Inflammatory macrophage treated with lipopolysaccharide for 1 hour (primary cell): Measurements from ENCODE around the gene SEMA5B.
A peak's percentile ranks its signal among the peaks of the same experiment; 100 is the strongest.

Source experiments
- DNase-seq, 2 donors: peaks; one replicate each; pipeline ENCODE4 v3.0.0-alpha.2; 2020 to 2022

SEMA5B gene

GRCh38 chr3:123054109-123054778 is 26.7 kb upstream of the SEMA5B start:
- no peak for DNase-seq

GRCh38 chr3:123053107-123053506 is 25.5 kb upstream of the SEMA5B start:
- DNase-seq, result no peak

GRCh38 chr3:123050666-123051065 is 23.1 kb upstream of the SEMA5B start:
- no peak for DNase-seq

- no peak for DNase-seq
Observed at GRCh38 chr3:123048480-123049237, 21.1 kb upstream of the SEMA5B start.

- DNase-seq, result no peak
Observed at GRCh38 chr3:123047062-123047319, 19.4 kb upstream of the SEMA5B start.

DNA sequence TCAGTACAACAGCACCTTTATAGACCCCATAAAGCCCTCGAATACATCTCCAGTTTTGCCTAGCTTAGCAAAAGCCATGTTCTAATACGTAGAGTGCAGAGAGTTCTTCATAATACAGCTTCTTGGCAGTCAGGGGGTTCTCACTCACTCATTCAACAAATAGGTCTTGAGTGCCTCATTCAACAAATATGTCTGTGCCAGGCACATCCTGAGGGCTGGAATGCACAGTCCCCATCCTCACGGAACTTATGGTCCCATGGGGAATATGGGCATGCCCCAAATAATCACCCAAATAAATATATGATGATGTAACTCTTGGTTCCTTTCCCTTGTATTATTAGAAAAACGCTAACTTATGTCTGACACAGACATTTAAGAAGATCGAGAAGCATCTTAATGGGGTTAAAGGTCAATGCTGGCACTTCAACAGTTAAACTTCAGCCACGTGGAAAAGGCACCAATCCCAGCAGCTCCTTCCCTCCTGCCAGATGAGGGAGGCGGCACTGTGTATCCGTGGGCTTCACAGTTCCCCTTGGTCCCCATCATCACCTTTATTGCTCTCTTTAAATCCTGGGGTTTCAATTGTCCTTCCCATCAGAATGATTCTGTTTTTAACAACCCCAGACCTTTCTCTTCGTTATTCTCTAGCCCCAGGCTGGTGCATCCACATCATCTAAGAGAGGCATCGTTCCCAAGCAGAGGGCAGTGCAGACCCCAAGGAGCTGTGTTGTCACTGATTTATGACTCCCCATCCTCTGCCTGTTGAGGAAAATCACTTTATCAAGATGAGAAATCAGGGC is 18.9 kb upstream of the SEMA5B start:
- no peak for DNase-seq

DNA sequence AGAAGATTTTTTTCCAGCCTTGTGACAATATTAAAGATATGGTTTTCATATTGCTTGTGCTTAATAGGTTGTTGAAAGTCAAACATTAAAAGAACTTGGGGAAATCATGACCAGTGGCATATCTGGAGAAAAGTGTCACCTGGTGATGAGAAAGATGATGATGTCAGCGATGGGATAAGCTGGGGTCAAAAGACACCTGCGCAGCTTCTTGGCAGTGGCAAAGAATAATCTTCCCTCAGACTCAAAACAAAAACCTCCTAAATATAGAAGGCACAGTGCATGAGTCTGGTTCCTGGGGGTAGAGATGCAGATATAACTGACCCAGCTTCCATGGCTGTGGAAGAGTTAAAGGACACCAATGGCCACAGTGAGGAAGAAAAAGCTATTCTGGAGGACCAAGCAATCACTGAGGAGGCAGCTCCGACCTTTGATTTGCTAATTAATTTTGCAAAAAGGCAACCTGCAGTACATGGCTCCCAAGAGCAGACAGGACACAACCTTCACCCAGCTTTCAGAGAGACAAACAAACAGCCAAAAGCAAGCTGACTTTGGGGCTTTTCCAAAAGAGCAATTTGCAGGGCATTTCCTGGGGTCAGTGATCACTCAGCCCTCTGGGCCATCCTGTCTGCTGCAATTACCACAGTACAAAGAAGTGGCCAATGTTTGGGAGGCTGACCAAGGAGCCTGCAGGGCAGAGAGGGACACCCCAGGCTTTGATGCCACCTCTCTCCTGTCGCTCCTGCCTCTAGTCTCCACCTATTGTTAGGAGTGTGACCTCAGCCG is 17.6 kb upstream of the SEMA5B start:
- no peak for DNase-seq

- DNase-seq, result no peak
Observed at GRCh38 chr3:123042413-123042812, 14.8 kb upstream of the SEMA5B start.

DNA sequence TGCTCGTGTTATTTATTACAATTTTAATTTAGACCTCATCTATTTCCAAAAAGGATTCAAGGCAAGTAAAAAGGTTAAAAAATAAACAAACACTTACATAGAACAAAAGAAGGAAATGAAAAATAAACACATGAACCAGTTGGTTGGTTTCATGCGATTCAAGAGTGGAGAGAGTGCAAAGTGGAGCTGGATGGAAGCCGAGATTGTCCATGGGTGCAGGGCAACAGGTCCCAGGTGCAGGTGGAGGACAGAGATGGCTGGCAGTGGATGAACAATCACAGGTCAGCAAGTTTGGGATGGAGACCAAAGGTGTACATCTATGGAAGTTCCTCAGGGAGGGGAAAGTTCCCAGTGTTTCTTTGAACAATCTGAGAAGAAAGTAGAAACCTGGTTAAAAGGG is 11.6 kb upstream of the SEMA5B start:
- DNase-seq, result no peak

- DNase-seq, result no peak
Observed at GRCh38 chr3:123038751-123039150, 11.2 kb upstream of the SEMA5B start.

- no peak for DNase-seq
Observed at GRCh38 chr3:123037015-123037375, 9.4 kb upstream of the SEMA5B start.

- peak; percentile 80 to 90 for DNase-seq
Observed at GRCh38 chr3:123036352-123037014, 8.9 kb upstream of the SEMA5B start.

- DNase-seq, result no peak
Observed at GRCh38 chr3:123034996-123035395, 7.4 kb upstream of the SEMA5B start.

- DNase-seq, result no peak
Observed at GRCh38 chr3:123034120-123034519, 6.6 kb upstream of the SEMA5B start.

DNA sequence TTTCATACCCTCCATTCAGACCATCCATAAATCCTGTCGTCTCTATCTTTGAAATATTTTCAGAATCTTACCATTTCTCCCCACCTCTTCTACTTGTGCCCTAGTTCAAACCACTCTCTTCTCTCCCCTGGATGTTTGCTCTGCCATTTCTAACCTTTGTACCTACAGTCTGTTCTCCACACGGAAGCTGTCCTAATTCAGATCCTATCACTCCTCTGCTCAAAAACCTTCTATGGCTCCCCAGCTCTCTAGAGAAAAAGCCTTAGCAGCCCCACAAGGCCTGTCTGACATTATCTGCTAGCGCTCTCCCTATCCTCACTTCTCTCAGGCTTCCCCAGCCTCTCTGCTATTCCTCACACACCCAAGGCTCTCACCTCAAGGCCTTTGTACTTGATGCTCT is 4.5 kb upstream of the SEMA5B start:
- no peak for DNase-seq

- no peak for DNase-seq
Observed at GRCh38 chr3:123031051-123031450, 3.5 kb upstream of the SEMA5B start.

DNA sequence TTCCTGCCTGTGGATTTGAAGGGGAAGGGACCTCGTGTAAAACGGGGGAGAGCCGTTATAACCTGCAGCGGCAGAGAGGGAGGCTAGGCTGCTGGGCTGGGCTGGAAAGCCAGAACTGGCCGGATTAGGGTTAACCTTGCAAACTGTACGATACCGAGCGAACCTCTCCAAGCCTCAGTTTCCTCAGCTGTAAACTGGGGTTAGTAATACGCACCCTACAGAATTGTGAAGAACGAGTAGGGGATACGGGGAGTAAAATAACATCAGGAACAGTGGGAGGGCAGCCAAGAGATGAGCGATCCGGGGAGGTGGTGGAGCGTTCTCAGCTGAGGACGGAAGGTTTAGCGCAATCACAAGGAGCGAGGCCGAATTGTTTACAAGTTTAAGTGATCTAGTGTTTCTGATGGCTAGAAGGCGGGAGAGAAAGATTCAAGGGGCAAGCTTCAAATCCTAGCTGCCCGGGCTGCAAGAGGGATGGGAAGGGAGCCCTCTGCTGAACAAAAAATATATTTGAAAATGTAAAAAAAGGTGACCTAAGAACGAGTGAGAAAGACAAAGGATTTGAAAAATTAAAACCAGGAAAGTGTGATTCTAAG is 768 bp upstream of the SEMA5B start:
- DNase-seq, result peak in 1 of 2 donors; percentile 62

GRCh38 chr3:123026565-123027291 is 835 bp downstream of the SEMA5B start:
- DNase-seq, result peak; percentile 21 to 40

DNA sequence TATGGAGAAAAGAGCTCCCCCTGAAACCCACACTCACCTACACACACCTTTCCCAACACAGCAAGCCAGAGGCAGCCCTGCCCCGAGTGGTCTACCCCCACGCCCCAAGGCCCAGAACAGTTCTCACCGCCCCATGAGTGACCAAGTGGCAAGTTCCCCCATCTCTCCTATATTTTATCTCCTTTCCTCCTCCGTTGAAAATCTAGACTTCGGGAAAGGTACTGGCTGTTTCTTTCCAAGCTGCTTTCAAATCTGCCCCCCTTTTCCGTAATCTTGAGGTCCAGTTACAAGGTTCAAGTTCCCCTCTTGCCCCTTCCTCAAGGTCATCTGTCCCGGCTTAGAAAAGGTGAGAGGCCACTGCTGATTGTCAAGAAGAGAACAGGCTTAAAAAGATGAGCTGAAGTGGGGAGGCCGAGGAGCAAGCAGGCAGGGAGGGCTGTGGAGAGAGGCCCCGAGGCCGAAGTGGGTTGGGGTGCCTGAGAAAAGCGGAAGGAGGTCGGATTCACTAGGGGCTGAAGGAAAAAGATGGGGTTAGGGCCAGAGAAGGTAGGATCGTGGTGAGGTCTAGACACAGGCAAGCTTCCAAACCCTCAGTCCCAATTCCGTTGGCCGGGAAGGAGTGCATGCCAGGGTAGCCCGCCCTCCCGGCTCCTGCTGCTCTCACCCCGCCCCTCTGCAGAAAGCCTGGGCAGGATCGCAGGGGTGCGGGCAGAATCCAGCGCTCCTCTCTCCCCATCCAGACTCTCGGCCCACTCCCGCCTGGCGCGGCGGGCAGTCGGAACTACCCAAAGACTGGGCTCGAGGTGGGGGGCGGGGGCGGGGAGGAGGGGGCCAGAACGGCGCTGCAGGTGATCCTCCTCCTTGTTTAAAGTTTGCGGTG is 1.7 kb downstream of the SEMA5B start:
- DNase-seq, result no peak

GRCh38 chr3:123024056-123024455 is 3.5 kb downstream of the SEMA5B start:
- DNase-seq, result no peak
